ENCODE measurements around the gene SEPTIN10.

GRCh38 chr2:109517118-109517889 is 96.5 kb downstream of the SEPTIN10 start:
- TF ChIP-seq NANOG (IDR thresholded peaks at IDR 0.05; ENCODE audit: borderline replicate concordance) (no peak), REST (IDR thresholded peaks at IDR 0.05; ENCODE audit: unreplicated experiment) (no peak), POLR2AphosphoS5 (IDR thresholded peaks at IDR 0.05; ENCODE audit: low read depth) (no peak), CREB1 (CRISPR knock-in tag; IDR thresholded peaks at IDR 0.05; ENCODE audit: low read depth) (no peak)
- TF ChIP-seq, protein P1, sequence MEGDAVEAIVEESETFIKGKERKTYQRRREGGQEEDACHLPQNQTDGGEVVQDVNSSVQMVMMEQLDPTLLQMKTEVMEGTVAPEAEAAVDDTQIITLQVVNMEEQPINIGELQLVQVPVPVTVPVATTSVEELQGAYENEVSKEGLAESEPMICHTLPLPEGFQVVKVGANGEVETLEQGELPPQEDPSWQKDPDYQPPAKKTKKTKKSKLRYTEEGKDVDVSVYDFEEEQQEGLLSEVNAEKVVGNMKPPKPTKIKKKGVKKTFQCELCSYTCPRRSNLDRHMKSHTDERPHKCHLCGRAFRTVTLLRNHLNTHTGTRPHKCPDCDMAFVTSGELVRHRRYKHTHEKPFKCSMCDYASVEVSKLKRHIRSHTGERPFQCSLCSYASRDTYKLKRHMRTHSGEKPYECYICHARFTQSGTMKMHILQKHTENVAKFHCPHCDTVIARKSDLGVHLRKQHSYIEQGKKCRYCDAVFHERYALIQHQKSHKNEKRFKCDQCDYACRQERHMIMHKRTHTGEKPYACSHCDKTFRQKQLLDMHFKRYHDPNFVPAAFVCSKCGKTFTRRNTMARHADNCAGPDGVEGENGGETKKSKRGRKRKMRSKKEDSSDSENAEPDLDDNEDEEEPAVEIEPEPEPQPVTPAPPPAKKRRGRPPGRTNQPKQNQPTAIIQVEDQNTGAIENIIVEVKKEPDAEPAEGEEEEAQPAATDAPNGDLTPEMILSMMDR (conservative IDR thresholded peaks at IDR 0.05; ENCODE audit: low read depth in 2 of 2): no peak
